Umbilical cord (tissue), 2 donors: ENCODE results near the gene TOX2. TPM values are rescaled to one million over a fixed set of nuclear protein-coding genes. Genes with fewer than 3 reads are reported as not detected.

ENCODE experiments used
- DNase-seq: peaks from one replicate; pipeline ENCODE4 v3.0.0-alpha.2; 2015; ENCODE audit warnings: low spot score
- total RNA-seq: library from RNA; depleted of rRNA; stranded (reverse); fragments of >200 nt; gene quantifications from one replicate; pipeline ENCODE4 v1.2.3, GENCODE V29; 2014; ENCODE audit warnings: low replicate concordance; ENCODE audit not compliant: insufficient read depth

The TOX2 gene
- total RNA-seq, 1 donor from 2014 or later, result not detected

DNA sequence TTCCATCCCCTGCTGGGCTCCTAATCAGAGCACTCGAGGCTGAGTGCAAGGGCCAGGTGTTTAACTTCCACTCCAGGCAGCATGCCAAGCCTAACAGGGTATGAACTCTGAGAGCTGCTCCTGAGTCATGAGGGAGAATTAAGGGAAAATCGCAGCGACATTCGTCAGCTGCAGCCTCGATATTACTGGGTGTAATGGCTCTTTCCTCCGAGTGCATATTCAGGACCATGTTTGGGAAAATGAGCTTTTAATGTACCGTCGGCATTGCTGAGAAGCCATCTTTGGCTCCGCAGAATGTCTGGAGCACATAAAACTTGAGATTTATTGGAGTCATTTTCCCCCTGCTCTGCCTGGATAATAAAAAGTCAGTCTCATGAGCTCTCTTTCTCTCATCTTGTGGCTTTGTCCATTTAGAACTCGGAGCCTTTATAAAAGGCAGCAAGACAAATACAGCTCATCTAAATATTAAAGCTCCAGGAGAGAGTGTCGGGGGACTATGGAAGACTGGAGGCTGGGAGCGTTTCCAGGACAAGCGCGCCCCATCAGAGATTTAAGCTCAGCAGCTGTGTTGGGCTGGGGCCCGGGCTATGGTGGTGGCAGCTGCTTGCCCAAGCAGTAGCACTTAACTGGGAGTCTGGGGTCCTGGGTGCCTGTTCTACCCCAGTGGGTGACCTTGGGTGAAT, 103.7 kb downstream of the TOX2 start:
- peak; percentile 86 for DNase-seq

DNA sequence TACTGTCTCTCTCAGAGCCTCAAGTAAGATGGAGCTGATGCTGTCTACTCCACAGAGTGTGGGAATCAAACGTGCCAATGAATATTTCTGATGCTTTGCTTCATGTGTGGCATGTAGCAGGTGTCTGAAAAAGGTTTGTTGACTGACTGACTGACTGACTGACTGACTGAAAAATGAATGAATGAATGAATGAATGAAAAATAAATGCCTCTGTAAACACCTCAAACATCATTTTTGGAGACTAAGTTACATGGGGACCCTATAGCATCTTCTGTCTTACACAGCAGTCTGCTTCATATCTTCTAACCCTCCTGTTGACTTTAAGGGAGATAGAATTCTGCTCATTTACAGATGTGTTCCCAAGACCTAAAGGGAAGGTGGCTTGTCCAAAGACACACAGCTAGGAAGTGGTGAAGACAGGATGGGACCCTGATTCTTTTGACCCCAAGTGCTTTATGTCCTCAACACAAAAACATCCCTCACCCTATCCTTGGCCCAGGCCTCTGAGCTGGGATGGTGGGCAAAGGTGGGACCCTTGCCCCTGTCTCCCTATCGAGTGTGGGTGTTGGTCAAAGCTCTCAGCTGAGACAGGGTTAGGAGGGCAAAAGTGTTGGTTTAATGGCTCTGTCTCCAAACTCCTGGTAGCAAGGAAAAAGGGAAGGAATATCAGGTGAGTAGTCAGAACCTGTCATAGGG, 104.4 kb downstream of the TOX2 start:
- DNase-seq, result no peak

DNA sequence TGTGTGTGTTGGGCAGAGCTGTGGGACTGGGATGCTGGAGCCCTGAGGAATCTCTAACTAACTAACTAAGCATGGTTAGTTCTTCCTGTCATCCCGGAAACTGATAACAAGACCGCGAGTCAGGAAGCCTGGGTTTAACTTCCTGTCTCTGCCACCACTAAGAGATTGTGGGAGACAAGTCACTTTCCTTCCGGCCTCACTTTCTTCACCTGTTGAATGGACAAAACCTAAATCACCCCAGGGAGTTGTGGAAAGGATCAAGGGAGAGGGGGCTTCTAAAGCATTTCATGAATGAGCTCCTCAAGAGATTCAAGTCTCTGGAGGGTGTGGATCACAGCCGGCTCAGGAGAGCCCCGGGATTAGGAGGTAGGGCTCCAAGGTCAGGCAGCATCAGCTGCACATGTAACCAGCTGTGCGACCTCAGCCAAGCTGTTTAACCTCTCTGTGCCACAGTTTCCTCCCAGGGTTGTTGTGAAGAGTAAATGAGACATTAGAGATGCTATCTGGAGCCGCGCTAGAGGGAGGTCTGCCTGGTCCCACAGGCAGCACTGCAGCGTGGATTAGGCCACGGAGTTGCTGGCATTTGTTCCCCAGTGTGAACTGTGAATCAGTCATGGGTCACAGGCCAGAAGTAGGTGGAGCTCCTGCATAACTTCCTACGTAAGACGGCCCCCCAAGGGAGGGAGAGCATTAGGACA, 105.1 kb downstream of the TOX2 start:
- no peak for DNase-seq

DNA sequence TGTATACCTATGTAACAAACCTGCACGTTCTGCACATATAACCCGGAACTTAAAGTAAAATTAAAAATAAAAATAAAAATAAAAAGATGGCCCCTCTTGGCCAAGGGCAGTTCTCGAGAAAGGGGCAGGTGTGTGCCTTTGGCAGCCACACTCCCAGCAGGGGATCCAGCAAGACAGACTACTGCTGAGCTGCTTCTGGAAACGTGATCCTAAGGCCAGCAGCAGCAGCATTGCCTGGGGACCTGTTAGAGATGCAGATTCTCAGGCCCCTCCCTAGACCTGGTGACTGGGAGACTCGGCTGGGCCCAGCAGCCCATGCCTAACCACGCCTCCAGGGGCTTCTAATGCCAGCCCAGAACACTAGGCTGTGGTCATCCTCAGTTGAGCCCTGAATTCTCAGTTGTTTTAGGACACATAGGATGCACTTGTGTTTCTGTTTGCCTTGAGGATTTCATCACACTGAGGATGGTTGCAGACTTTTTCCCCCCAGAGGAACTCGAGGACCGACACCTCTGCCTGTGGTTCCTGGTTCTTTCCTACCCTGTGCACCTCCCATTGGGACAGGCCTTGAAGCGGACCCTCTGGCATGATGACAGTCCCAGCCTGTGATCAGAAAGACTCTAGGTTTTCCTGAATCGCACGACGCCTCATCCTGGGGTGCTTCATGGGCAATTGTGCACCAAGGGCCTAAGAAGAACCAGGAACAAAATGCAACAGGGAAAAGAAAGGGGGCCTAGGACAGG, 105.9 kb downstream of the TOX2 start:
- DNase-seq, result no peak

DNA sequence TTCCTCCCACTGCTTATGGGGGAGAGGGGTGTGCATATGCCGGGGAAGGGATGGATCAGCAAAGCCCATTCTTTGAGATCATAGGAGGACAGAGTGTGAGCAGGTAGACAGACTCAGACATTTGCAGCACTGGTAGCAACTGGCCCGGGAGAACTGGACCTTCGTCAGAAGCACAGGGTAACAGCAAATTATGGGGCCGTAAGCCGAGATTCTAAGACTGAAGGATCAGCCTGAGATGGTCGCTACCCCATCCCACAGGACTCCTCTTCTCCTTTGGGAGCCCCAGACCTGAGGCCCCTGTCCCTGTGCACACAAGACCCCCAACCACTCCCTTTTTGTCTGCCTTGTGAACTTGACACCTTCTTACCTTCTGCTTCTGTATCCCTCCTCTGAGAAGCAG, 106.5 kb downstream of the TOX2 start:
- no peak for DNase-seq

DNA sequence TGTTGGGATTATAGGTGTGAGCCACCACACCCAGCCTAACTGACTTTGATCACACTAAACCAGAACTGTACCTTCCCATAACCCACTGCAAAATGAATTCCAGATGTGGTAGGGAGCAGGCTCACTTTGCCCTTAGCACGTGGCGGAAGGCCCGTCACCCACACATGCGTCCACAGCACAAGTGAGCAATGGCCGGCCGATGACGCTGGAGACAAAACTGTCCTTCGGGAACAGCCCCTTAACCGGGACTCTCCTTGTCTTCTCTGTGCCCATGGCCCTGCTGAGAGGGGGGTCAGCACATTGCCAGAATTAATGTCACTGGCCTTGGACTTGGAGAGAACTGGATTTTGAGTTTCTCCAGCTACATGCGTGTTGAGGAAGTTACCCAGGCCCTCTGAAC, 107.2 kb downstream of the TOX2 start:
- no peak for DNase-seq

DNA sequence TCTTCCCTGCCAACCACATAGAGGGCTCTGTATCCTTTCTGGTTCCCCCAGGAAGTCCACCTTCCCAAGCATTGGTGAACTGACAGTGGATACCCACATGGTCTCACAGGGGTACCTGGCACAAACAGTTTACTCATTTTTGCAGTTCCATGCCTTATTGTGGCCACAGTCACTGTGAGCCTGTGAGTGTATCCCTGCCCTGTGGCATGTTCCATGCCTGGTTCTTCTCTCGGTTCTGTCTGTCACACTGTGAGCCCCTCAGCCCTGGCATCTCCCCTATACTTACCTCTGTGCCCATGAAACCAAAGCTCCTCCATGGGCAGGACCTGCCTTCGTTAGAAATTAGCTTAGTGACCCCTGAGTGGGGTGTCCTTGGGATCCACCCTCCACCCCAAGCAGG, 107.8 kb downstream of the TOX2 start:
- no peak for DNase-seq

DNA sequence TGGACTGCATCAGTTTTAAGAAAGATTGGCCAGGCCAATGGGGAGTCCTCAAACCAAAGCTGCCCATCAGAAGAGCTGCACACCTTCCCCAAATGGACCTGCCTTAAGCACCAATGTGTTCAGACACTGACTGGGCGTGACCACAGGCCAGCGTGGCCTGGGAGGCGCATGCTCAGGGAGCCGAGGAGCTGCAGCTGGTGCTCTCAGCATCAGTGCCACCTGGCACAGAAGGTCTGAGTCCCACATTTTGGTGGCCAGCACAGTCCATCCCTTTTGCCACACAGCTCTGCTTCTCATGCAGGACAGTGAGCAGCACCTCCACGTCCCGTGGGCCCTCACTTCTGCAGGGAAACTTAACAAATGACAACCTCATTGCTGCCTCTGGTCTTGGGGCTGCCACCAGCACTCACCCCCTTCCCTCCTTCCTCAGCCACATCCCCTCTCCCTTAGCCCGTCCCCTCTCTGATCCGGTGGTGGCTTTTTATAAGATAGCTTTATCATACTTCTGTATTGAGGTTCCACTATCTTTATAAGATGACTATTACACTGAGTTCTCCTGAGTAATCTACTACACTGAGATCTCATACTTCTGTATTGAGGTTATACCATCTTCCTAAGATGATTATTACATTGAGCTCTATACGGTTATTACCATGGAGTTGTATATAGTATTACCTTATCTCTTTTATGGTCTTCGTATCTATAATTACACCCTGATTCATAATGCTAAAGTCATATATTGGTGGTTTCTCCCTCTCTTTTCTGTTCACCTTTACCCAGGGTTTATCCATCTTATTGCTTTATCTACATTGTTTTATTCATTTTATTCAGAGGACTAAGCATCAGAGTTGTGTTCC, 109.1 kb downstream of the TOX2 start:
- DNase-seq, result no peak

DNA sequence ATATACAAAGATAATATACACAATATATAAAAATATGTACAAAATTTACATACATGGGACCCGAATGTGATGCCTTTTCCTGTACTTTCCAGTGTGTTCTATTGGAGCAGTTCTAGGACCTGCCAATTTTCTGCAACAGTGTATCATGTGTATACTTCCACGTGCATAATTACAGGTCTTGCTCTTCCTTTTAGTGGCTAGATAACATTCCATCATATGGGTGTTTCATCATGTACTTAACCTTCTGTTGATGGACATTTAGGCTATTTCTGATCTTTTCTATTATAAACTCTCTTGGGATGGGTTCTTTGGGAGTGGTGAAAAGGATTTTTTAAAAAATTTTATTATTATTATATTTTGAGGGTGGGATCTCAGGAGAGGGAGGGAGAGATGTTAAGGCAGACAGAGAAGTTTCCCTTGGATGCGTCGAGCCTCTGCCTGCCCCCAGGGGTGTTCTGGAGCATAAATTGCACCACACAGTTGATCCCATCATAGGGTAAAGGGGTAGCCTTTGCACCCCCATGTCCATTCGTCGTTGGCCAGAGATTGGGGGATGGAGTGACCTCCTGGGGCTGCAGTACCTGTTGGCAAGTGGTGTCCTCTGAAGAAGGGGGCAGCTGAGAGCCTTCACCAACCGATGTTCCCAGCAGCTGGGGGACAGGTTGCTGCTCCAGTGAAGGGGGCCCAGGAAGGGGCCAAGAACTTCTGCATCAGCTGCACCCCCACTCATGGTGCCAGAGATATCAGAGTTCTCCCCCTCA, 110.3 kb downstream of the TOX2 start:
- DNase-seq, result no peak

DNA sequence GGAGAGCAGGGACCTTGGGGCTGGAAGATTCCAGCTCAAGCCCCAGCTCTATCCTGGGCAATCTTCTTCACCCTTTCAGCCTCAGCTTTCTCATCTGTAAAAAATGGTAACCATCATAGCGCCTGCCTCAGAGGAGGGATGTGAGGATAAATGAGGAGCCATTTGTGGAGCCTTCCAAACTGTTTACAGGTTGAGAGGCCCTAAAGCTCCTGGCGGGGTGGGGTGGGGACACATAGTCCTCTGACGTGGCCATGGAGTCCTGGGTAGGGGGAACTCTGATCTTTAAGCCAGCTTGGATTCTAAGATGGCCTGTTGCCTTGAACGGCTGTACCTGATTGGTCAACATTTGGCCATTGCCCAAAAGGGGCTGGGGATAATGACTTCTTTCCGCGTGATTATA, 111.1 kb downstream of the TOX2 start:
- DNase-seq, result no peak

DNA sequence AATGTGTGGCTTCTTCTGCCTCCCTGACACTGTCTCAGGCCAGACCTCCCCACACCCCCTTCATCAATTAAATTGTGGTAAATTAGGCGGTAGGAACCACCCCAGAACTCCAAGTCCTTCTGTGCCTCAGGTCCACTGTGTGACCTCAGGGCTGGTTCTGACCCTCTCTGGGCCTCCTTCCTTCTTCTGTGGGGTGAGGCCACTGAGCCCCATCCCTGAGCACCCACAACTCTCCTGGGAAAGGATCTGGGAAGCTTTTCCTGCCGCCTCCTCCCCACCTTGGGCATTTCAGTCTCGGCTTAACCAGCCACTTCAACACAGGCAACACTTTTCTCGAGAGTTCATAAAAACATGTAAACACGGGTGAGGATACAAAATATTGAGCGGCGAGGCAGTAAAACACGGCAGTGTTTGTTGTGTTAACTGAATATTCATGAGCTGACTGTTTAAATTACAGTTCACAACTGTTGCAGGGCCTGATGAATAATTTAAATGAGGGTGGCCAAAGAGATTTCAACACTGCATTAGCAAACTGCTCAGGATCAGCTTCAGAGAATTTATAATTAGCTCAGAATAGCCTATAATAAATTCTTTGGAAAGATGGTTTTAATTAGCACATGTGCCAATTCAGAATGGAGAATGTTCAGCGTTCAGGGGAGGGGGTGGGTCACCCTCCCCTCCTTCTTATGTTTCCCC, 112.1 kb downstream of the TOX2 start:
- DNase-seq, result no peak

DNA sequence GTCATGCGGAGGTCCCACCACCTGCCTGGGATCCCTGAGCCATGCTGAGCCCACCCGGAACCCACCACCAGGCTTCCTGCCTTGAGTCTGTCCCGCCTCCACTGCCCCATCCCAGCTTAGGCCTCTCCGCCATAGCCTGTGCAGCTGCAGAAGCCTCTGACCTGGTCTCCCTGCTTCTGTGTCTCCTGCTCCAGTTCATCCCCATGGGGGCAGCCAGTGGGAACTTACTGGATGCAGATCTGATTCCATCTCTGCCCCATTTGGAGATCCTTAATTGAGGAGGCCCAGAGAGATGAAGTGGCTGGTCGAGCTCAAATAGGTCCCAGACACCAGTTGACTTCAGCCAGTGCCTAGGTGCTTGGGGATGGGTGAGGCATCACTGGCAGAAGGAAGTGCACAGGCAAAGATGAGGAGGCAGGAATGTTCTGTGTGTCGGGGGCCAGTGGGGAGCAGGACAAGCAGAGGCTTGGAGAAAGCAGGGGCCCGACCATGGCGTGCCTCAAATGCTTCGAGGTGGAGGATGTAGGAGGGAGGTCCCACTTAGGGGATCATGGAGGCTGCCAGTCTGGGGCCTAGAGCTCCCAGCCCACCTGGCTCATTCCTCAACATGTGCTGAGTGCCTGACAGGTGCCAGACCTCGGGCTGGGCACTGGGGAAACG, 112.8 kb downstream of the TOX2 start:
- no peak for DNase-seq

DNA sequence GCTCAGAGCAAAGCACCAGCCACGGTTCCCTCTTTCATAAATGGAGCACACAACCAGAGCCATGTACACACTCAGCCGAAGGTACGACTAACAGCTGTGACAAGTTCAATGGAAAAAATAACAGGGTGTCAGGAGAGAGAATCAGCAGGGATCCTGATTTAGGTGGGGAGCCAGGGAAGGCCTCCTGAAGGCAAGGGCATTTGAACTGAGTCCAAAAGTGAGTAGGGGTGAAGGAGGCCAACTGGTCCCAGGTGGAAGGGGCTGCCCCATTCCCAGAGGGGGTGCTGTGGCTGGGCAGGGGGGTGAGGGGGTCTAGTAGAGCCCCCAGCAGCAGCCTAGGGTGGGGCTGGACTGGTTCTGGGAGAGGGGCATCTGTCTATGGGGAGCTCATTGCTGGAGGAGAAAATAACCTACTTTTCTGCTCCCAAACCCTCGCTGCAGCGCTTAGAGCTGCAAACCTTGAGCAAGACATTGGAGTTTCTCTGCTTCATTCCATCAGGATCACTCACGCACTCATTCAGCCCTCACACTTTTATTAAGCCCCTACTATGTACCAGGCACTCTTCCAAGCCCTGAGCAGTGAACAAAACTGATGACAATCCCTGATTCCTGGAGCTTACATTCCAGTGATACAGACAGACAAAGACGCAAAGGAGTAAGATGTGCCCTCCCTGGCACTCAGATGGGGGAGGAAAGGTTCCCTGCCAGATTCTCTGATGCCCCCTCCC, 113.5 kb downstream of the TOX2 start:
- no peak for DNase-seq

DNA sequence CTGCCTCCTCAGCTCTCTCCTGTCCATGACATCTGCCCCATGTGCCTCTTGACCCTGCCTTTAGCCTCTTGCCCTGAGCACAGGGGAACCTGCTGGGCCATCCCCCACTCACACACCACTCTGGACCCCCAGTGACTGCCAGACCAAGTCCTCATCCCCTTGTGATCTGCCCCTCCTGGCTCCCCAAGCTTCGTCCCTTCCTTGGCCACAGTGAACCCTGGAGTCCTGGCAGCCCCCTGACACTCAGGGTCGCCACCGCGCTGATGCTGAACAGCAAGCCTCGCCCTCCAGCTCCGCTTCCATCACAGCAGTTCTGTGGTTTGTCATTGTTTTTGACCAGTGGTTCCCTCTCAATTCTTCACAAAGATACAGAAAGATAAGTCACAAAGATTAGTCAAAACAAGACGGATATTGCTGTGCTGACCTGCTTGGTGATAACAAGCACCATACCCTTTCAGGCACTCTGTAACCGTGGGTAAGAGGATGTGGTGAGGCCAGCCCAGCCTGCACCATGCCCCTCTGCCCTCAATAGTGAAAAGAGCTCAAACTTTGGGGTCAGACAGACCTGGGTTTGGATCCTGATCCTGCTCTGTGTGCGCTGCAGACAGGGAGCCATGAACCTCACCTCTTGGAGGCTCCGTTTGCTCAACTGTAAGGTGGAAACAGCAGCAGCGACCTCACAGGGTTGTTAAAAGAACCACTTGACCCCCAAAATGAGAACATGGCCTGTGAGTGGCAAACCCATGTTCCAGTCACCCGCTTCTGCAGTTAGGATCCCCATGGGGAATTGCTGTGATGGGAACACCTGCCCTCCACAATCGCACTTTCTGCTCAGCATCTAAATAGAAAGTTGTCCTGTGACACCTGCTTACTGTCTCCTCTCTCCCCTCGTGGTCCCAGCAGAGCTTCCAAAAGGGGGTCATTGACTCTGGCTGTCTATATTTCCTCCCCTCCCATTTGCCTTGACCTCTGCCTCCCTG, 114.5 kb downstream of the TOX2 start:
- DNase-seq, result no peak

DNA sequence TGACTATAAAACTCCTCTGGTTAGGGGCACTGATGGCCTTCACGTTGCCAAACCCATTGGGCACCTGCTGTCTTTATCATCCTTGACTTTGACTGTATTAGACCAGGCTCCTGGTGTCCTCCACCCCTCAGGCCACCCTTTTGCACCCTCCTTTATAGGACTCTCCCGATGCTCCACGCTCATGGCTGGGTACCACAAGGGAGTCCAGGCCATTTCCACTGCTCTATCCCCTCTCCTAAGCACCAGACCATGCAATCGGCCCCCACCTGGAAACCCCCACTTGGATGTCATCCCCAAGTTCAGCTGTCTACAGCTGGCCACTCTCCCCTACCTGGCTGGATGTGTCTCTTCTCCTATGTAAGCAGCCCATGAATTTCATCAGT, 115.2 kb downstream of the TOX2 start:
- no peak for DNase-seq

DNA sequence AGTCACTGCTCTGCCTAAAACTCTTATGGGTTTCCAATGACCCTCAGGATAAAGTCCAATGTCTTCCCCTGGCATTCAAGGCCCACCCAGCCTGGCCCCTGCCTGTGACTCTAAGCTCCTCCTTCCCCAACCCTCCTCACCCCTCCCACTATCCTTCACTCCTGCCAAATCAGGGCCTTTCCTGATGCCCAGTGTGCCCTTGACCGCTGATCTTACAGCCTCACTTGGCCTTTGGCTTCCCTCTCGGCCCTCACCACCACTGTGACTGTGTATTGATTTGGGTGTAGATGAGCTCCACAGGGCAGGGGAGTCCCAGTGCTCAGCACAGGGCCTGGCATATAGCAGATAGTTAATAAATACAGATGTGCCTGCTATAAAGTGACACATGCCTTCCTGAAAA, 115.7 kb downstream of the TOX2 start:
- DNase-seq, result no peak

DNA sequence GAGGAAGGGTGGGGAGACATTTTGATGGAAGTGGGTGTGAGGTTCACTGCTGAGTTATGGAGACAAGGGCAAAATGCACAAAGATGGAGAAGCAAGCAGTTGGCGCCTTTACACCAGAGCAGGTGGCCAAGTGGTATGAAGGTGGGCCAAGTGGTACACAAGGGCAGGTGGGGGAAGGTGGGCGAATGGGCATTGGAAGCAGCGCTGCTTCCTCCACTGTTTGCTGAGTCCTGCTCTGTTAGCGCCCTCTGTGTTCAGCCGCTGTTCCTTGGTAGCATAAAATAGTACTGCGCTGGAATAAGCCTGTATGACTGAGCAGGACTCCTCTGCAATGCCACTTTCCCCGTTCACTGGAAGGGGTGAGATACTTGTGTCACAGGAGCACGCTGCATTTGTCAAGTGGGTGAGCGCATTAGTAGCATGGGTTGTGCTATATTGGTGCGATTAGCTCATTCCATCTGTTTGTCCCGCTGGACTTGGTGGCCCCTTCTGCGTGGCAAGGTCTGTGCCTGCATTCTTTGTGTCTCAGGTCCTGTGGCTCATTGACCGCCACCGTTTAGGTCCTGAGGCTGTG, 116.4 kb downstream of the TOX2 start:
- DNase-seq, result no peak
